ENCODE data around the gene ABCC8. TPM values are rescaled to one million over a fixed set of nuclear protein-coding genes. Genes with fewer than 3 reads are reported as not detected.

The ABCC8 gene
- total and polyA plus RNA-seq, 2 donors (not counting 1 experiment from before 2014, with no cell fraction given), result 0.03 to 0.17 TPM

DNA sequence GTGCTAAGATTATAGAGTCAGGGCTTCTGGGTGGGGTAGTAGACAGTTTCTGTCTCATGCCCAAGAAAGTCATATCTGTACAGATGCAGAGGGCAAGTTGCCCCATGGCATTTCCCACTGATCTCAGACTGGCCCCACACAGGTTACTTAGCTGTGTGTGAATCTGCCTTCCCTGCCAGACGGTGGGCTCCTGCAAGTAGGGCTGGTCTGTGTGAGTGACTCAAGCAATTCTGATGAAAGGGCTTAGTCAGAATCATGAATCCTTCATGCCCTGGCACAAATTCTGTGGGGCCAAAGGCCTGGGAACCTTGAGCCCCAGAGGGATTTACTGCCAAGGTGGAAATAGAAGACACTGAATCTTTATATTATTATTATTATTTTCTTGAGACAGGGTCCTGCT, 37.2 kb upstream of the ABCC8 start:
- Histone ChIP-seq H3K4me3 (ENCODE audit: control extremely low read depth in 1 of 5, extremely low read depth in 1 of 5, insufficient read depth in 1 of 5, low read depth in 2 of 5, low read length in 4 of 5) (no peak overlapping the region), H3K4me1 (ENCODE audit: control insufficient read depth in 2 of 2, insufficient read depth in 2 of 2, low read length in 2 of 2) (no peaks in the 10 kb centered on the region), H3K9ac (ENCODE audit: low read length) (no peak overlapping the region), H3K9me3 (ENCODE audit: control extremely low read depth in 1 of 3, control insufficient read depth in 2 of 3, insufficient read depth in 1 of 3, low read length in 2 of 3) (no peaks in the 10 kb centered on the region), H4K20me1 (ENCODE audit: control insufficient read depth, insufficient read depth, low read length, poor library complexity, severe bottlenecking) (no peaks in the 10 kb centered on the region), H3K79me2 (ENCODE audit: control insufficient read depth, insufficient read depth, low read length) (no peaks in the 10 kb centered on the region), H2AFZ (ENCODE audit: insufficient read depth, low read depth, low read length, poor library complexity, severe bottlenecking) (no peak overlapping the region), H3K27ac (ENCODE audit: low read length in 2 of 2) (no peak overlapping the region), H3K4me2 (replicated peaks; ENCODE audit: low read depth, low read length, poor library complexity, severe bottlenecking) (no peak overlapping the region), H3K27me3 (replicated peaks in 1 of 4; ENCODE audit: control extremely low read depth in 1 of 4, control insufficient read depth in 3 of 4, insufficient read depth in 4 of 4, low read length in 3 of 4) (peaks cover 0 to 2% (median 0%) of the 10 kb centered on the region in 4 experiments), H3K36me3 (replicated peaks in 1 of 2; ENCODE audit: control extremely low read depth in 1 of 2, control insufficient read depth in 1 of 2, extremely low read depth in 1 of 2, insufficient read depth in 2 of 2, low read length in 1 of 2) (no peaks in the 10 kb centered on the region)
- 100% methylated on average over 1 of the region's 1 CpG for WGBS (ENCODE audit: insufficient coverage)
- POLR2A ChIA-PET, result interaction anchor here (0.7 kb wide), 1 partner anchor 8 kb away, joined by 3 read pairs; no protein-coding TSS in a partner anchor
- H3K27me3 Mint-ChIP-seq, result peaks cover 26% of the 10 kb centered on the region
- intact Hi-C loops (cut with micrococcal nuclease), result no loop called here
- H3K27ac Mint-ChIP-seq, result no peak overlapping the region
- no peak for DNase-seq
- TF ChIP-seq CTCF (IDR thresholded peaks at IDR 0.05), result no peak
- no peak for TF ChIP-seq EZH2 (IDR thresholded peaks at IDR 0.05; ENCODE audit: borderline replicate concordance, insufficient read depth, low read depth, low read length, poor library complexity, severe bottlenecking)
- CTCF ChIA-PET, result no interaction called here
- ATAC-seq (ENCODE audit: low read depth), result no peak
- H3K4me1 Mint-ChIP-seq, result no peaks in the 10 kb centered on the region
- H3K4me3 Mint-ChIP-seq, result no peak overlapping the region
- no peaks in the 10 kb centered on the region for H3K9me3 Mint-ChIP-seq (ENCODE audit: insufficient read depth)

GRCh38 chr11:17512101-17512500, 35.5 kb upstream of the ABCC8 start:
- H2AFZ ChIP-seq (ENCODE audit: insufficient read depth, low read depth, low read length, poor library complexity, severe bottlenecking), result no peak overlapping the region
- no peaks in the 10 kb centered on the region for H3K36me3 ChIP-seq (replicated peaks in 1 of 2; ENCODE audit: control extremely low read depth in 1 of 2, control insufficient read depth in 1 of 2, extremely low read depth in 1 of 2, insufficient read depth in 2 of 2, low read length in 1 of 2)
- Mint-ChIP-seq H3K4me3 (no peak overlapping the region), H3K27ac (no peak overlapping the region), H3K4me1 (no peaks in the 10 kb centered on the region), H3K9me3 (ENCODE audit: insufficient read depth) (no peaks in the 10 kb centered on the region), H3K27me3 (peaks cover 27% of the 10 kb centered on the region)
- H3K4me2 ChIP-seq (replicated peaks; ENCODE audit: low read depth, low read length, poor library complexity, severe bottlenecking), result no peak overlapping the region
- H3K4me3 ChIP-seq (ENCODE audit: control extremely low read depth in 1 of 5, extremely low read depth in 1 of 5, insufficient read depth in 1 of 5, low read depth in 2 of 5, low read length in 4 of 5), result no peak overlapping the region
- ATAC-seq (ENCODE audit: low read depth) (no peak), DNase-seq (no peak)
- no peaks in the 10 kb centered on the region for H3K9me3 ChIP-seq (ENCODE audit: control extremely low read depth in 1 of 3, control insufficient read depth in 2 of 3, insufficient read depth in 1 of 3, low read length in 2 of 3)
- TF ChIP-seq CTCF (IDR thresholded peaks at IDR 0.05), result no peak
- TF ChIP-seq EZH2 (IDR thresholded peaks at IDR 0.05; ENCODE audit: borderline replicate concordance, insufficient read depth, low read depth, low read length, poor library complexity, severe bottlenecking), result no peak
- ChIA-PET POLR2A (no interaction called here), CTCF (interaction anchor here (1.3 to 1.9 kb wide), 2 partner anchors 13 to 128 kb away, joined by 3 to 10 read pairs; no protein-coding TSS in a partner anchor)
- H4K20me1 ChIP-seq (ENCODE audit: control insufficient read depth, insufficient read depth, low read length, poor library complexity, severe bottlenecking), result no peaks in the 10 kb centered on the region
- no peaks in the 10 kb centered on the region for H3K4me1 ChIP-seq (ENCODE audit: control insufficient read depth in 2 of 2, insufficient read depth in 2 of 2, low read length in 2 of 2)
- no CpG with 5 or more reads among the region's 2 CpGs for WGBS (ENCODE audit: insufficient coverage)
- no peaks in the 10 kb centered on the region for H3K27me3 ChIP-seq (replicated peaks in 1 of 4; ENCODE audit: control extremely low read depth in 1 of 4, control insufficient read depth in 3 of 4, insufficient read depth in 4 of 4, low read length in 3 of 4)
- intact Hi-C loops (cut with micrococcal nuclease), result no loop called here
- H3K9ac ChIP-seq (ENCODE audit: low read length), result no peak overlapping the region
- no peak overlapping the region for H3K27ac ChIP-seq (ENCODE audit: low read length in 2 of 2)
- no peaks in the 10 kb centered on the region for H3K79me2 ChIP-seq (ENCODE audit: control insufficient read depth, insufficient read depth, low read length)

All from B cell (primary cell).